HG02588 (cell line): ENCODE results near the gene ITPR1.

ENCODE experiments used
- ATAC-seq: cut with Tn5 transposase; IDR thresholded peaks from one replicate; pipeline ENCODE4 v1.9.1; 2021; ENCODE audit warnings: mild to moderate bottlenecking, moderate library complexity; ENCODE audit not compliant: unreplicated experiment

The ITPR1 gene

GRCh38 chr3:4508048-4508981, 15.2 kb downstream of the ITPR1 start:
- peak; percentile 63 for ATAC-seq

DNA sequence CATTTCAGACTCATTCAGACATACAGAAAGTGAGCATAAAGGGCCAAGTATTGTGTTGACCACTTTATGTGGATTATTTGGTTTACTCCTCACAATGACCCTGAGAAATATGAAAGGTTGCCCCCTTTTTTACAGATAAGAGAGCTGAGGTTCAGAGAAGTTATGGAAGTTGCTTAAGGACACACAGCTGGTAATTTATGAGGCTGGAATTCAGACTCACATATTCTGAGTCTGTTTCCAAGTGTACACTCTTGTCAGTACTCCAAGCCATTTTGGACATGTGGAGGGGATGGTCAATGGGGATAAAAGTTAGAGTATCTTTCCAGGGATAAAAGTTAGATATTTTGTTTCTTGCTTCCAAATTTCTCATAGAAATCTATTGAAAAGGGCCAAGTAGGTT, 15.9 kb downstream of the ITPR1 start:
- ATAC-seq: no peak

- ATAC-seq: no peak
Observed at GRCh38 chr3:4509983-4510755, 17.0 kb downstream of the ITPR1 start.

DNA sequence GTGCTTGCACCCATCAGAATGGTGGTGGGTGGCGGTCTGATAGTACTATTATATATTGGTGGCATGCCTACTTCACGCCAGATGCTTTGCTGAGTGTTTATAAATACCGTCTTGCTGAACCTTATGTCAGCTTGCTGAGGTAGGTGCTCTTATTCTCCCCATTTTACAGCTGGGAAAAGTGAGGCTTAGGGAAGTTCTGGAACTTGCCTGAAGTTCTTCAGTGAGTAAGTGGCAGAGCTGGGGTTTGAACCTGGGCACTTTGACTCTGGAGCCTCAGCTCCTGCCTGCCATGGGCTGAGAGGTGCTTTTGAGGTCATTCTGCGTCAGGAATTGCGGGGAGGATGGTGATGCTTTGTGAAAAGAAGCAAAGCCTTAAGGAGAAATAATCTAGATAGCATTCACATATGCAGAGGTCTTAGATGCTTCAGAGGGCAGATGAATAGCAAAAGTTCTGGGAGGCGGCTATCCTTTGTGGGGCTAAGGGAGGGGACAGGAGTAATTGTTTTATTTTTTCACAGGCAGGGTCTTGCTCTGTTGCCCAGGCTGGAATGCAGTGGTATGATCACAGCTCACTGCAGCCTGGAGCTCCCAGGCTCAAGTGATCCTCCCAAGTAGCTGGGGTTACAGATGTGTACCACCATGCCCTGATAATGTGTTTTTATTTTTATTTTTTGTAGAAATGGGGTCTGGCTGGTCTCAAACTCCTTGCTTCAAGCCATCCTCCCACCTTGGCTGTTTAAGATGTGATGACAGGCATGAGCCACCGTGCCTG, 18.5 kb downstream of the ITPR1 start:
- ATAC-seq: no peak

DNA sequence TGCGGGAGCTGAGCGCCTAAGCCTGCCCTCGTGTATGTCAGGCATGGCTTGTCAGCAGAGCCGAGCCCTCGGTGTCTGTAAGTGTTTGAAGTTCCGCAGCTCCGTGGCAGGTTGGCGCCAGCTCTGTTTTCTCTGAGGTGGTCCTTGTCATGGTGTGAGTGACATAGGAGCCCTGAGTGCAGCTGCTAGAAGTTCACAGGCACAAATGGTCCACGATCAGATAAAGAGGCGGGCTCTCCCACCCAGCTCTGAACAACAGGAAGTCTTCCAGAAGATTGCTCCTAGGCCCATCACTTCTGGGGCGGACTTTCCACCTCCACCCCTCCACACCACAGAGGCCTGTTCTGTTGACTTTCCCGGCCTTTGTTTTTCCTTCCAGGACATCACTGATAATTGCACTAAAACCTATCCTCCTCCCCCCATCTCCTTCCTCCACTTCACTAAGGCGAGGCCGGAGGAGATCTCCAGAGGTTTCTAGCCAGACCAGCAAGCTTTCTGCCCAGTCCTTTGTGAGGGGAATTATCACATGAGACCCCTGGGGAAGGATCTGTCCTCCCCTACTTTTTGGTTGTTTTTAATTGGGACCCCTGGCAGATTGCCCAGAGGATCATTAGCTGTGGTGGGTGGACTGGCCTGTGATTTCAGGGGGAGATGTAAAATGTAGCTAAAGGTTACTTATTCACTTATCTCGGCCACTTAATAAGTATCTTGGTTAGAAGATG, 19.9 kb downstream of the ITPR1 start:
- no peak for ATAC-seq

- ATAC-seq: no peak
Observed at GRCh38 chr3:4514321-4514720, 21.2 kb downstream of the ITPR1 start.

DNA sequence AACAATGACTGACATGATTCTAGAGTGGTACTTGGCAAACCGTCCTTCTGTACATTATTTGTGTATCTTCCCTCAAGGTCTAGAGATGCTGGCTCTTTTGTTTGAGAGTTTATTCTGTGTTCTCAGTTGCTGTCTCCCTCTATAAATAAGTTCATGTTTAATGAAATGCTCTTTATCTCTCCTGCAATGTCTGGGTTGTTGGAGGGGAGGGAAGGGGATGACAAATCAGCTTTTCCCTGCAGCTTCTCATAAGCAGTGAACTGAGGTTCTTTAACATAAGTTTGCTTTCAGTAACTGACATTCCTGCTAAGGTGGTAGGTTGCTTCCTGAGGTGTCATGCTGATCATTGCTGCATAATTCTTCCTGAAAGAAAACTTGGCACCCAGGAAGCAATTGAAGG, 21.8 kb downstream of the ITPR1 start:
- no peak for ATAC-seq

DNA sequence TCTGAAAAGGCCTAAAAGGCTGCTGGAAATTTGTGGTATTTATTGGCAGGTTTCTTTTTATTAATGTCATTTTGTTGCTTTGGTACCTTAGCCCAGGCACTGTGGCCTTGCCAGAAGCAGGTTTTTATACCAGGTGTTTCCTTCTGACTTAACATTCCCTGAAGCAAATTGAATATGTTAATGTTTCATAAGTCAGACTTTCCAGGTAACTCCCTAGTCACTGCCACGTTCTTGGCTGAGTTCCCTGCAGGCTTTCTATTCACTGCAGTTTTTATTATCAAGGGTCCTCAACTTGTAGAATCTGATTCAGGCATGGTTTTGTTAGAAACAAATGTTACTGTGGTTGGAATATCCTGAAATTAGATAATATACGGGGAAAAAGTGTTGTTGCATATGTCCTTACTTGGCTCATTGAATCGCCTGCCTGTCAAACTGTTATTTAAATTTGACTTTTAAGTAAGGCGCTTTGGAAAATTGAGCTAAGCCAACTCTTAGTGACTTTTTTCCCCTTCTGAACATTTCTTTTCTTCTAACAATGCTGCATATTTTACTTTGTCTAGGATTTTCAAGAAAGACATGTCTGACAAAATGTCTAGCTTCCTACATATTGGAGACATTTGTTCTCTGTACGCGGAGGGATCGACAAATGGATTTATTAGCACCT, 22.9 kb downstream of the ITPR1 start:
- no peak for ATAC-seq

GRCh38 chr3:4517093-4517492, 23.9 kb downstream of the ITPR1 start:
- ATAC-seq: no peak

DNA sequence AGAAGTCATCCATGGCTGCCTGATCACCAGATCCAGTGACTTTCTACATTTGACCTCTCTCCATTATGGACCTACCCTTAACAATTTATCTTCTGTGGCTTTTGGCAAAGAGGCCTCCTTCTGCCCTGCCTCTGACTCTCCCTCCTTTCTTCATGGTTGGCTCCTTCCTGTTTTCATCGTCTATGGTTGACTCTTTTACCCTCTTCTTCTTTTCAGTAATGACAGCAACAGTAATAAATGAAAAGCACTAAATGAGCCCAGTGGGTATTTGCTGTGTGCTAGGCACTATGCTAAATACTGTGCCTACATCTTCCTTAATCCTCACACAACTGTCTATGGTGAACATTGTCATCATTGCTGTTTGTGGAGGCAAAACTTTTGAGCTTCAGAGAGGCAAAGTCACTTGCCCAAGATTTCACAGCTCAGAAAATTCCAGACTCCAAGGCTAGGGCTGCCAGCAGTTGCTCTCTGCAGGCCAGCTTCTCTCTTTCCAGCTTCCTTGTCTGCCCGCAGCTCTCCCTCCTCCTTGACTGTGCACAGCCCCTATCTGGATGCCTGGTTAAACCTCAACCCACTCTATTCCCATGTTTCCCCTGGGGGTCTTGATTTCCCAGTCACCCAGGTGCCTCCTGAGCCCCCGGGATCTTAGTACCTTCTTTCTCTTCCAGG, 24.6 kb downstream of the ITPR1 start:
- no peak for ATAC-seq

- no peak for ATAC-seq
Observed at GRCh38 chr3:4520033-4520816, 27.1 kb downstream of the ITPR1 start.

- no peak for ATAC-seq
Observed at GRCh38 chr3:4522947-4523346, 29.8 kb downstream of the ITPR1 start.

- no peak for ATAC-seq
Observed at GRCh38 chr3:4523710-4524698, 30.9 kb downstream of the ITPR1 start.

DNA sequence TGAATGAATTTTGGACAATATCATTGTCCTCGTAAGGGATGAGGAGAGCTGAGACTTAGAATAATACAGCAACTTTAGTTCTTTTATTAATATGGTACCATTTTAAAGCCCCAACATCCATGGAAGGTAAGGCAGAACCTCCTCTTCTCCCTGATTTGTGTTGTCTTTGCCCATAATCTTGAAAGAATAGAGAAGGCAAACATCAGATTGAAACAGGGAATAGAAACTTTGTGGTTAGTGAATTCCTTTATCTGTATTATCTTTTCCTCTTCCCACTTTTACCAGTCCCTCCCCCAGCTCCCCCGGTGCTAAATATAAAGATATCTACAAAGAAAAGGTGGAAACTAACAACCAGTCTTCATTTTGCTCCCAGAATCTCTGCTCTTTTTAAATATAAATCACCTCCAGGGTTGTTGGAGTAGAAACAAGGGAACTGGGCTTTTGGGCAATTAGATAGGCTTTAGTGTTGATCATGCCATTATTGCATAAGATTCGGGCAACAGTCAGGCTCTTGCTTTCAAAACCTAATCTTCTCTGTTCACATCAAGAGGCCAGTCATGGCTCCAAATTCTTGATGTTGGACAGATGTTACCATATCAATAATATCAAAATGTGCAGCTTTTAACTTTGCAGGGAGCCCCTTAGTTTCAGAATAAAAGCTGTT, 32.5 kb downstream of the ITPR1 start:
- no peak for ATAC-seq

GRCh38 chr3:4528320-4528719, 35.2 kb downstream of the ITPR1 start:
- no peak for ATAC-seq

GRCh38 chr3:4528819-4529600, 35.9 kb downstream of the ITPR1 start:
- no peak for ATAC-seq
